Activated T-helper 17 cell treated with anti-CD3 and anti-CD28 coated beads, Interleukin-2, amount 50 U/mL, for 72 hours (primary cell): ENCODE results near the gene OR2AT4. TPM values are rescaled to one million over a fixed set of nuclear protein-coding genes. Genes with fewer than 3 reads are reported as not detected.
A peak's percentile ranks its signal among the peaks of the same experiment; 100 is the strongest.

Source experiments
- ATAC-seq: fragments of 150-1000 bp; cut with Tn5 transposase; replicated peaks from 2 replicates; pipeline ENCODE4 v1.10.0; 2021; ENCODE audit warnings: mild to moderate bottlenecking, moderate library complexity
- H3K27ac Mint-ChIP-seq: one replicate; pipeline ENCODE4 v1.8.0; 2022; ENCODE audit warnings: mixed read lengths
- H3K27me3 Mint-ChIP-seq: one replicate; pipeline ENCODE4 v1.8.0; 2022; ENCODE audit warnings: mixed read lengths
- H3K36me3 Mint-ChIP-seq: one replicate; pipeline ENCODE4 v1.8.0; 2022; ENCODE audit warnings: low read depth, mild to moderate bottlenecking, mixed read lengths
- H3K4me1 Mint-ChIP-seq: one replicate; pipeline ENCODE4 v1.8.0; 2022; ENCODE audit warnings: mixed read lengths
- H3K4me3 Mint-ChIP-seq: one replicate; pipeline ENCODE4 v1.8.0; 2022; ENCODE audit warnings: mild to moderate bottlenecking, mixed read lengths
- H3K9me3 Mint-ChIP-seq: one replicate; pipeline ENCODE4 v1.8.0; 2022; ENCODE audit warnings: mixed read lengths
- total RNA-seq, 2 donors: library from RNA; stranded (reverse); gene quantifications; one replicate each; pipeline ENCODE4 v1.2.3, GENCODE V29; 2022

The OR2AT4 gene
- total RNA-seq, 2 donors from 2014 or later = not detected

DNA sequence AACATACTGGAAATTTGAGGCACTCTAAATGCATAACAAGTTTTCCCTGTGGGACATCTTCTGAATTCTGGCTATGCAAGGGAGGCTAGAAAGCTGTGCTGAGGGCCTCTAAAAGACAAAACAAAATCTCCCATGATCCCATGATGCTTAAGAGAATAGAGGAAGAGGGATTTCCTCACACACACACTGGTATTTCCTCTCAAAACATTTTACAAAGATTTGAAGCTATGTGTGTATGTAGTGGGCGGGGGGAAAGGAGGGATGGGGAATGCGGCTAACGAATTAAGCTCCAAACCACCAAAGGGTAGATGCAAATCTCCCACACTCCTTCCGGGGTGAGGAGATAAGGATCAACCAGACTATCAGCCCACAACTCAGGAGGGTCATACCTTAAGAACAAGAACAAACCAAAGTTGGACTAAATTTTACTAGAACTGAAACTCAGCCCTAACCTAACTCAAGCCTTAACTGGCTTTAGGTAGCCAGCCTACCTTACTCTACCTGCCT is 6.0 kb downstream of the OR2AT4 start:
- no peak overlapping the region for H3K27ac Mint-ChIP-seq
- no peaks in the 10 kb centered on the region for H3K4me1 Mint-ChIP-seq
- H3K27me3 Mint-ChIP-seq = peaks cover 39% of the 10 kb centered on the region
- H3K9me3 Mint-ChIP-seq = peaks cover 11% of the 10 kb centered on the region
- ATAC-seq = peak; percentile 12
- no peak overlapping the region for H3K4me3 Mint-ChIP-seq
- H3K36me3 Mint-ChIP-seq = no peaks in the 10 kb centered on the region

DNA sequence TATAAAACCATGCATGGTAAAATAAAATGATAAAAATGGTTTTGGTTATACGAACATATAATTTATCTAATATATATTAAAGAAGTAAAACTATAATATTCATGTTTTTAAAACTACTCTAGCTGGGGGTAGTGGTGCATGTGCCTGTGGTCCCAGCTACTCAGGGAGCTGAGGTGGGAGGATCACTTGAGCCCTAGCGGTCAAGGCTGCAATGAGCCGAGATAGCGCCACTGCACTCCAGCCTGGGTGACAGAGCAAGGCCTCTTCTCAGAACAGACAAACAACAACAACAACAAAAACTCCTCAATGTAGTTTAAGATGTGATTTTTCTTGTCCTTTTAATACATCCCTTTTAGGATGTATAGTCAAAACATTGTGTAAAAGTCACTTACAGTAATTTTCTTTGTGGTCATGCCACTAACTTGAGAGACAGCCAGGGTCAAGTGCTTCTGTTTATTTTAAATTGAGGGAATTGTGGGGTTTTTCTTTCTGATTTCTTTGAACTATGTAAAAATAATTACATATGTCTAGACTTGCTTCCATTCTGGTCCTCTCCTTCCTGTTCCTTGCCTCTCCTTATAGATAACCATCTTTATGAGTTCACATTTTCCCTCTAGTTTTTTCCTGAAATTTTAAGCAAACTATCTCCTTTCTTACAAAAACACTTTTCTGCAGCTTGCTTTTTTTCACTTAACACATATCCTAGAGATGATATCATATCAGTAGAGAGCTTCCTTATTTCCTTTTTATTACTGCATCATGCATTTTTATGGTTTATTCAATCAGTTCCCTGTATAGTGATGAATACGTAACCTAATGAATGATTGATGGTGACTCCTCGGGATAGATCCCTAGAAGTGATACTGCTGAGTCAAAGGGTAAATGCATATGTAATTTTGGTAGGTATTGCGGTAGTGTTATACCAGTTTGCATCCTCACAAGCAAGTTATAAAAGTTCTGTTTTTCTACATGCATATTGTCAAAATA is 9.1 kb downstream of the OR2AT4 start:
- Mint-ChIP-seq H3K36me3 (no peaks in the 10 kb centered on the region), H3K4me1 (no peaks in the 10 kb centered on the region), H3K27me3 (peaks cover 33% of the 10 kb centered on the region), H3K4me3 (no peak overlapping the region), H3K9me3 (peaks cover 11% of the 10 kb centered on the region), H3K27ac (no peak overlapping the region)
- ATAC-seq = no peak

DNA sequence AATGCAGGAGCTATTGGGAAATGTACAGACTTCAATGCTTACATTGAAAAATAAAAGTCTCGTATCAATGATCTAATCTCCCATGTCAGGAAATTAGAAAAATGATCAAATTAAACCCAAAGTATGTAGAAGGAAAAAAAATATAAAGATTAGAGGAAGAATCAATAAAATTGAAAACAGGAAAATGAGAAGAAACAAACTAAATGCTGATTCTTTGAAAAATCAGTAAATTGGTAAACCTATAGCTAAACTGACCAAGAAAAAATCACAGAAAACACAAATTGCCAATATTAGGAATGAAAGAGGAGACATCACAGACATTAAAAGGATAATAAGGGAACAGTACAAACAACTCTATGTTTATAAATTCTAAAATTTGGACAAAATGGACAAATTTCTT is 11.8 kb downstream of the OR2AT4 start:
- Mint-ChIP-seq H3K27me3 (peaks cover 41% of the 10 kb centered on the region), H3K4me3 (no peak overlapping the region), H3K27ac (no peak overlapping the region), H3K9me3 (peaks cover 5% of the 10 kb centered on the region), H3K4me1 (no peaks in the 10 kb centered on the region), H3K36me3 (no peaks in the 10 kb centered on the region)
- no peak for ATAC-seq

- H3K9me3 Mint-ChIP-seq = no peaks in the 10 kb centered on the region
- H3K27ac Mint-ChIP-seq = no peak overlapping the region
- H3K4me1 Mint-ChIP-seq = no peaks in the 10 kb centered on the region
- H3K27me3 Mint-ChIP-seq = peaks cover 40% of the 10 kb centered on the region
- no peaks in the 10 kb centered on the region for H3K36me3 Mint-ChIP-seq
- H3K4me3 Mint-ChIP-seq = no peak overlapping the region
- no peak for ATAC-seq
Measured at GRCh38 chr11:75083217-75083605, 13.5 kb downstream of the OR2AT4 start.

DNA sequence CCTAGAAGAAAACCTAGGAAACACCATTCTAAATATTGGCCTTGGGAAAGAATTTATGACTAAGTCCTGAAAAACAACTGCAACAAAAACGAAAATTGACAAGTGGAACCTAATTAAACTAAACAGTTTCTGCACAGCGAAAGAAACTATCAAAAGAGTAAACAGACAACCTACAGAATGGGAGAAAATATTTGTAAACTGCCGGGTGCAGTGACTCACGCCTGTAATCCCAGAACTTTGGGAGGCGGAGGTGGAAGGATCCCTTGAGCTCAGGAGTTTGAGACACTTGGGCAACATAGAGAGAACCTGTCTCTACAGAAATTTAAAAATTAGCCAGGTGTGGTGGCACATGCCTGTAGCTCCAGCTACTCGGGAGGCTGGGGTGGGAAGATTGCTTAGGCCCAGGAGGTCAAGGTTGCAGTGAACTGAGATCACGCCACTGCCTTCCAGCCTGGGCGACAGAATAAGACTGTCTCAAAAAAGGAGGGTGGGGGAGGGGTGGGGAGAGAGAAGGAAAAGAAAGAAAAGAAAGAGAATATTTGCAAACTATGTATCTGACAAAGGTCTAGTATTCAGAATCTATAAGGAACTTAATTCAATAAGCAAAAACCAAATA is 14.0 kb downstream of the OR2AT4 start:
- H3K9me3 Mint-ChIP-seq = no peaks in the 10 kb centered on the region
- H3K36me3 Mint-ChIP-seq = no peaks in the 10 kb centered on the region
- peaks cover 37% of the 10 kb centered on the region for H3K27me3 Mint-ChIP-seq
- no peak for ATAC-seq
- no peak overlapping the region for H3K4me3 Mint-ChIP-seq
- H3K4me1 Mint-ChIP-seq = no peaks in the 10 kb centered on the region
- no peak overlapping the region for H3K27ac Mint-ChIP-seq

- H3K27ac Mint-ChIP-seq = no peak overlapping the region
- no peak for ATAC-seq
- H3K36me3 Mint-ChIP-seq = no peaks in the 10 kb centered on the region
- no peaks in the 10 kb centered on the region for H3K4me1 Mint-ChIP-seq
- no peaks in the 10 kb centered on the region for H3K9me3 Mint-ChIP-seq
- H3K27me3 Mint-ChIP-seq = peaks cover 30% of the 10 kb centered on the region
- H3K4me3 Mint-ChIP-seq = no peak overlapping the region
Measured at GRCh38 chr11:75079546-75079945, 17.1 kb downstream of the OR2AT4 start.

GRCh38 chr11:75078233-75078632 is 18.4 kb downstream of the OR2AT4 start:
- Mint-ChIP-seq H3K36me3 (no peaks in the 10 kb centered on the region), H3K4me3 (no peak overlapping the region), H3K27me3 (peaks cover 26% of the 10 kb centered on the region), H3K4me1 (no peaks in the 10 kb centered on the region), H3K27ac (no peak overlapping the region), H3K9me3 (no peaks in the 10 kb centered on the region)
- no peak for ATAC-seq

DNA sequence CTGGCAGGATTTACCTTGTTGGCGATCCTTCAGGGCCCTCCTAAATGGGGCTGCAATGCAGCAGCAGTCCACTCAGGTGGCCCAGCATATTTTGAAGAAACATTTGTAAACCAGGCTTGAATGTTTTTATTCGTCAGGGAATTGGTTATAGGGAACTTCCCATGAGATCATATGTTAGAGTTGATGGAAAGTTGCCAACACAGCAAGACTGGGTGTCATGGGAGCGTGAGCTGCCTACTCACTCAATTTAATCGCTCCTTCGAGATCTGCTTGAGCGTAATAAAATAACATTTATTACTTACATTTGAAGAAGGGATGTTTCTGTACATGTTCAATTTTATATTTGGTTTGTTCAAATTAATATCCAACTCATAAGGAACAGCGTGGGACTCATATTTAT is 19.4 kb downstream of the OR2AT4 start:
- no peaks in the 10 kb centered on the region for H3K4me1 Mint-ChIP-seq
- peaks cover 18% of the 10 kb centered on the region for H3K27me3 Mint-ChIP-seq
- no peaks in the 10 kb centered on the region for H3K36me3 Mint-ChIP-seq
- H3K27ac Mint-ChIP-seq = no peak overlapping the region
- H3K4me3 Mint-ChIP-seq = no peak overlapping the region
- ATAC-seq = no peak
- H3K9me3 Mint-ChIP-seq = no peaks in the 10 kb centered on the region

GRCh38 chr11:75076671-75077070 is 20.0 kb downstream of the OR2AT4 start:
- peaks cover 17% of the 10 kb centered on the region for H3K27me3 Mint-ChIP-seq
- no peaks in the 10 kb centered on the region for H3K36me3 Mint-ChIP-seq
- H3K27ac Mint-ChIP-seq = no peak overlapping the region
- H3K4me3 Mint-ChIP-seq = no peak overlapping the region
- ATAC-seq = no peak
- no peaks in the 10 kb centered on the region for H3K9me3 Mint-ChIP-seq
- no peaks in the 10 kb centered on the region for H3K4me1 Mint-ChIP-seq

DNA sequence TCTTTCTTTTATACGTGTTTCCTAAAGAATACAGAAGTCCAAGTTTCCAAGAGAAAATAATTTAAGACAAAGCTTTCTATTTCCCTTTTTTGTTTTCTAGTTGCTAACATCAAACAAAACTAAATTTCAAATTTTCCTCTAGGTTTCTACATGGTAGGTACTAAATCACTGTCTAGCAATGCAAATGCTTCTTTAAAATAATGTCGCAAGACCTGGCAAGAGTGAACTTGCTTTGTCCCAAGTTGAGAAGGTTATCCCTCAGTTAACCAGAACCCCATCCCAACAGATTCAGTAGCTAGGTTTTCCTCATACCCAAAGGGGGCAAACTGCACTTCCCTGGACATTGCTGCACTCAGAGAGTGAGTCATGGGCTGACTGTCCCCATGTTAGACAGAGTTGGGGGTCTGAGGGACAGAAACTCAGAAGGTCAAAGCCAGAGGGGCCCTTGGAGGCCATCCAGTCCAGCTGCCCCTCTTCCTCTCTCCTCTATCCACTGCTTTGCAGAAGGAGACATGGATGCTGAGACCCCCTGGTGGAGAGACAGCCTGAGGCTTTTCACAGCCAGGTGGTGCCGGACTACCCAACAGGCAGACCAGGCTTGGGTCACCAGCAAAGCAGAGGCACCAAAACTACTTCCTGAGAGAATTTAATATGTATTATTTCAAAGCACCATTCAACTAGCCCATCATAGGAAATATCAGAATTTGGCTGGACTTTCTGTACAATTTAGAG is 23.1 kb downstream of the OR2AT4 start:
- H3K4me3 Mint-ChIP-seq = no peak overlapping the region
- H3K27me3 Mint-ChIP-seq = peaks cover 13% of the 10 kb centered on the region
- H3K4me1 Mint-ChIP-seq = no peaks in the 10 kb centered on the region
- no peak overlapping the region for H3K27ac Mint-ChIP-seq
- no peak for ATAC-seq
- no peaks in the 10 kb centered on the region for H3K9me3 Mint-ChIP-seq
- H3K36me3 Mint-ChIP-seq = no peaks in the 10 kb centered on the region

DNA sequence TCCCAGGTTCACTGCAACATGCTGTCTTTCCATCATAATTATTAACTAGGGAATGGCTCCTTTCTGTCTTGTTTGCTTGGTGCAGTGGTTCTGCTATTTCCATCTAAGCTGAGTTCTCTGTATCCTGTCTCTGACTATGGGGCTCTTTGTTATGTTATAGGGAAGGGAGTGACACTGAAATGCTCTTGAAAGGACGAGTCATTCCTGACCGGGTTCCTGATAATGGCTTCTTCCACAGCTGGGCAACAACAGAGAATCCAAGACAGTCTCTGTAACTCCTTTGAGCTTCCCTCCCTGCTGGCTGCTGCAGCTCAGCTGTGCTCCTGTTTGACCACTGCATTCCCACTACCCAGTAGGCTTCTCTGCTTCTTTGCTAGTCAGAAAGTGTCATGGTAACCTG is 24.1 kb downstream of the OR2AT4 start:
- Mint-ChIP-seq H3K36me3 (no peaks in the 10 kb centered on the region), H3K27me3 (peaks cover 13% of the 10 kb centered on the region), H3K9me3 (no peaks in the 10 kb centered on the region), H3K4me1 (no peaks in the 10 kb centered on the region), H3K4me3 (no peak overlapping the region), H3K27ac (no peak overlapping the region)
- no peak for ATAC-seq

DNA sequence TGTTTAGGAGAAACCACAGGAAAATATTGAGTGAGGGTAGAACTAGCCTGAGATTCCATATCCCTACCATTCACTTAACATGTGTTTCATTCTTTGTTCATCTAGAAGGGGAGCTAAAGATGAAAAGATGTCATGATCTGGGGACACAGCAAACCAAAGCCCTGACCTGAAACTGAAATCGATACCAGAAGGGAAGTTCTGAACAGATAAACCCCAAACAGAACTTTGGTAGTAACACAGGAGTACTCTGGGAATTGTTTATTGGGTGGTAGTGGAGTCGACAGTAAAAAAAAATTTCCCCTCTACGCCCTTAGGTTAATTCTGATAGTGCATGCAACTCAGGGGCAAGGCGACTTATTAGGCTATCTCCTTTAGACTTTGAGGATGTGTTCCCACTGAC is 27.2 kb downstream of the OR2AT4 start:
- peaks cover 27% of the 10 kb centered on the region for H3K27me3 Mint-ChIP-seq
- H3K27ac Mint-ChIP-seq = no peak overlapping the region
- no peaks in the 10 kb centered on the region for H3K4me1 Mint-ChIP-seq
- H3K4me3 Mint-ChIP-seq = no peak overlapping the region
- H3K36me3 Mint-ChIP-seq = no peaks in the 10 kb centered on the region
- ATAC-seq = no peak
- H3K9me3 Mint-ChIP-seq = no peaks in the 10 kb centered on the region

DNA sequence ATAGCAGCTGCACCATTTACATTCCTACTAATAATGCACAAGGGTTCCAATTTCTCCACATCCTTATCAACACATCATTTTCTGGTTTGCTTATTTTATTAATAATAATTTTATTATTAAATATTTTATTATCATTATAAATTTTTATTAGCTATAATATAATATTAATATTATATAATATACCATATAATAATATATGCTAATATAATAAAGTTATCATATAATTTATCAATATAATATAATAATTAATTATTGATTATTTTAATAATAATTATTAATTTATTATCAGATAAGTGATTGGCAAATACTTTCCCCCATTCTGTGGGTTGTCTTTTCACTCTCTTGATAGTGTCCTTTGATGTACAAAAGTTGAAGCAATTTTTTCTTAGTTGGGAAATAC is 27.7 kb downstream of the OR2AT4 start:
- H3K9me3 Mint-ChIP-seq = no peaks in the 10 kb centered on the region
- H3K36me3 Mint-ChIP-seq = no peaks in the 10 kb centered on the region
- H3K27ac Mint-ChIP-seq = no peak overlapping the region
- H3K4me3 Mint-ChIP-seq = no peak overlapping the region
- H3K4me1 Mint-ChIP-seq = no peaks in the 10 kb centered on the region
- H3K27me3 Mint-ChIP-seq = peaks cover 27% of the 10 kb centered on the region
- ATAC-seq = no peak

GRCh38 chr11:75068559-75068958 is 28.1 kb downstream of the OR2AT4 start:
- Mint-ChIP-seq H3K9me3 (no peaks in the 10 kb centered on the region), H3K4me3 (no peak overlapping the region), H3K4me1 (no peaks in the 10 kb centered on the region), H3K27ac (no peak overlapping the region), H3K36me3 (no peaks in the 10 kb centered on the region), H3K27me3 (peaks cover 27% of the 10 kb centered on the region)
- ATAC-seq = no peak
